Stimulated activated CD4-positive, alpha-beta T cell treated with anti-CD3 and anti-CD28 coated beads, Interleukin-15, amount 100 ng/mL, for 24 hours (primary cell): ENCODE results near the gene HSD11B2.

Source experiments
- DNase-seq: peaks from one replicate; pipeline ENCODE4 v3.0.0-alpha.2; 2020

HSD11B2 gene

GRCh38 chr16:67481561-67482232, 50.8 kb downstream of the HSD11B2 start:
- DNase-seq: peak; percentile 78

- peak; percentile 19 for DNase-seq
These were observed 51.5 kb downstream of the HSD11B2 start for GRCh38 chr16:67482233-67482924.

- no peak for DNase-seq
These were observed 52.2 kb downstream of the HSD11B2 start, which contains the start of gene AGRP for GRCh38 chr16:67483150-67483549. Gene AGRP, minus strand, starts transcription at chr16:67483547. Its CDS starts 149 bp downstream, at chr16:67483398.

- no peak for DNase-seq
These were observed 53.0 kb downstream of the HSD11B2 start for GRCh38 chr16:67483731-67484525.

GRCh38 chr16:67486805-67487204, 55.9 kb downstream of the HSD11B2 start:
- DNase-seq: no peak
